Glutamatergic neuron (in vitro differentiated cells): ENCODE data around the gene ALDH3B2. TPM values are rescaled to one million over a fixed set of nuclear protein-coding genes. Genes with fewer than 3 reads are reported as not detected.
A peak's percentile ranks its signal among the peaks of the same experiment; 100 is the strongest.

ENCODE experiments used
- DNase-seq: peaks from one replicate; pipeline ENCODE4 v3.0.0; 2022
- H3K27ac Mint-ChIP-seq: one replicate; pipeline ENCODE4 v1.8.0; 2020; ENCODE audit warnings: mild to moderate bottlenecking, mixed read lengths, inconsistent platforms; ENCODE audit not compliant: unreplicated experiment
- H3K27me3 Mint-ChIP-seq: one replicate; pipeline ENCODE4 v1.8.0; 2020; ENCODE audit warnings: mild to moderate bottlenecking, moderate library complexity, mixed read lengths, inconsistent platforms; ENCODE audit not compliant: unreplicated experiment
- H3K36me3 Mint-ChIP-seq: one replicate; pipeline ENCODE4 v1.8.0; 2020; ENCODE audit warnings: mild to moderate bottlenecking, mixed read lengths, inconsistent platforms; ENCODE audit not compliant: unreplicated experiment
- H3K4me1 Mint-ChIP-seq: one replicate; pipeline ENCODE4 v1.8.0; 2020; ENCODE audit warnings: mild to moderate bottlenecking, low read depth, mixed read lengths, inconsistent platforms; ENCODE audit not compliant: unreplicated experiment
- H3K4me3 Mint-ChIP-seq: one replicate; pipeline ENCODE4 v1.8.0; 2020; ENCODE audit warnings: mild to moderate bottlenecking, mixed read lengths, inconsistent platforms; ENCODE audit not compliant: unreplicated experiment
- H3K9me3 Mint-ChIP-seq: one replicate; pipeline ENCODE4 v1.8.0; 2020; ENCODE audit warnings: mild to moderate bottlenecking, moderate library complexity, mixed read lengths, inconsistent platforms; ENCODE audit not compliant: unreplicated experiment
- total RNA-seq: library from RNA; stranded (reverse); fragmentation: NEBNext Ultra II Directional; extraction: Animal tissue kit (Norgen Biotek cat#: 25700); gene quantifications from one replicate; pipeline ENCODE4 v1.2.1, GENCODE V29; 2021; ENCODE audit not compliant: unreplicated experiment
- TF ChIP-seq, protein P1 (sequence below): fragments of 200-600 bp; sonication (generic); IDR thresholded peaks from one replicate; pipeline ENCODE4 v1.5.0; 2021; ENCODE audit not compliant: partially characterized antibody, unreplicated experiment

The ALDH3B2 gene
- total RNA-seq, 1 donor from 2014 or later, result not detected

DNA sequence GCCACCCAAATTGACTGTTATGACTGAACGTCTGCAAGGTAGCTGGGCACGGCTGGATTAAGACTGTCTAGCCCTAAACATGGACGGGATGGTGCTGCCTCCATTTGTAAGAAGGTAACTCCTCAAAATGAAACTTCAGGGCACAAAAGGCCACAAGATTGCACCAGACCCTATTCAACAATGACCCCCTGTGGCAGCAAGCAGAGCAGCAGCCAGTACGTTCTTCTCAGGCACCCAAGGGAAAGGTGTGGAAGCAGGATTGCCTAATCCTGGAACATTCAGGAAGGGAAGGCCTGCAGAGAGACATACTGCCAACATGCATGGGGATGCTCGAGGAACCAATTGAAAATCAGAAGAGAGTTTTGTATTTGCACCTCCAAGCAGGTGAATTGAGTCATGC is 30.4 kb downstream of the ALDH3B2 start:
- Mint-ChIP-seq H3K9me3 (peaks cover 4% of the 10 kb centered on the region), H3K4me3 (no peak overlapping the region), H3K36me3 (no peaks in the 10 kb centered on the region), H3K27me3 (peaks cover 9% of the 10 kb centered on the region), H3K27ac (no peak overlapping the region), H3K4me1 (peaks cover 3% of the 10 kb centered on the region)
- DNase-seq, result no peak
- TF ChIP-seq, protein P1, sequence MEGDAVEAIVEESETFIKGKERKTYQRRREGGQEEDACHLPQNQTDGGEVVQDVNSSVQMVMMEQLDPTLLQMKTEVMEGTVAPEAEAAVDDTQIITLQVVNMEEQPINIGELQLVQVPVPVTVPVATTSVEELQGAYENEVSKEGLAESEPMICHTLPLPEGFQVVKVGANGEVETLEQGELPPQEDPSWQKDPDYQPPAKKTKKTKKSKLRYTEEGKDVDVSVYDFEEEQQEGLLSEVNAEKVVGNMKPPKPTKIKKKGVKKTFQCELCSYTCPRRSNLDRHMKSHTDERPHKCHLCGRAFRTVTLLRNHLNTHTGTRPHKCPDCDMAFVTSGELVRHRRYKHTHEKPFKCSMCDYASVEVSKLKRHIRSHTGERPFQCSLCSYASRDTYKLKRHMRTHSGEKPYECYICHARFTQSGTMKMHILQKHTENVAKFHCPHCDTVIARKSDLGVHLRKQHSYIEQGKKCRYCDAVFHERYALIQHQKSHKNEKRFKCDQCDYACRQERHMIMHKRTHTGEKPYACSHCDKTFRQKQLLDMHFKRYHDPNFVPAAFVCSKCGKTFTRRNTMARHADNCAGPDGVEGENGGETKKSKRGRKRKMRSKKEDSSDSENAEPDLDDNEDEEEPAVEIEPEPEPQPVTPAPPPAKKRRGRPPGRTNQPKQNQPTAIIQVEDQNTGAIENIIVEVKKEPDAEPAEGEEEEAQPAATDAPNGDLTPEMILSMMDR, result peak; percentile 15

DNA sequence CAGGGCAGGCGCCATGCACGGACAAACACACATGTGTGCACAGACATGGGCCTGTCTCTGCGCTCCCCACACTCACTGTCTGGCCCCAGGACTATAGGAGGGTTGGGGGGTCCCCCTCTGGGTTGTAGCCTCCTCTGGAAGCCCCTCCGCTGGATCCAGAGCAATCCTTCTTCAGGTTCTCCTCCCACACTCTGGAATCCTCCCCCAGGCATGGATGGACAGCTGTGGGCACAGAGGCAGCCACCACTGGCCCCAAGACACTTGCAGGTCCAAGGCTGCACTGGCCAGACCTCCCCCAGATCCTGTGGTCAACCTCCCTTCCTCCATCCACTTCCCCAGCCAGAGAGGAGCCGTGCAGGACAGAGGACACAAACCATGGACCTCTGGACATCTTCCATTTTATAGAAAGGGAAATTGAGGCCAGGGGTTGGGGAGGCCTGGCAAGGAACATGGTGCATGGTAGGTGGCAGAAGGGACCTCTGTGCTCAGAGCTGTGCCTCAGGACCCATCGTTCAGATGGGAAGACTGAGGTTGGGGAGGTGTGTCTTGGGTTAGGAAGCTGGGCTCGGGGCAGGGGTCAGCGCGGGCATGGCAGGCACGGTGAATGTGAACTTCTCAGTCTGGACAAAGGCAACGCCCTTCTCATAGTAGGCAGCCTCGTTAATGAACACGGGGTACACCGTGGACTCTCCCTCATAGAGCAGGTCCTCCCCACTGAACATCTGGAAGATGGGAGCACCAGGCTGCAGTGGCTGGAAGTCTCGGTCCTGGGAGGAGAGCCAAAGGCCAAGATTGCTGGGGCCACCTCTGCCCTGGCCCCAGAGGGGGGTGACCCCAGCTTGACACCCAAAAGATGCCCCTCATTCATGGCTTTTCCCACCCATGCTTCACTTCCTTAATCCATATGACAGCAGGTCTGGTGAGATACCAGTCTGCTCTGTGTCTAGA is 32.0 kb downstream of the ALDH3B2 start:
- H3K4me1 Mint-ChIP-seq, result peaks cover 3% of the 10 kb centered on the region
- H3K27me3 Mint-ChIP-seq, result peaks cover 6% of the 10 kb centered on the region
- peaks cover 4% of the 10 kb centered on the region for H3K9me3 Mint-ChIP-seq
- no peaks in the 10 kb centered on the region for H3K36me3 Mint-ChIP-seq
- DNase-seq, result no peak
- TF ChIP-seq, protein P1, result no peak
- no peak overlapping the region for H3K27ac Mint-ChIP-seq
- no peak overlapping the region for H3K4me3 Mint-ChIP-seq

DNA sequence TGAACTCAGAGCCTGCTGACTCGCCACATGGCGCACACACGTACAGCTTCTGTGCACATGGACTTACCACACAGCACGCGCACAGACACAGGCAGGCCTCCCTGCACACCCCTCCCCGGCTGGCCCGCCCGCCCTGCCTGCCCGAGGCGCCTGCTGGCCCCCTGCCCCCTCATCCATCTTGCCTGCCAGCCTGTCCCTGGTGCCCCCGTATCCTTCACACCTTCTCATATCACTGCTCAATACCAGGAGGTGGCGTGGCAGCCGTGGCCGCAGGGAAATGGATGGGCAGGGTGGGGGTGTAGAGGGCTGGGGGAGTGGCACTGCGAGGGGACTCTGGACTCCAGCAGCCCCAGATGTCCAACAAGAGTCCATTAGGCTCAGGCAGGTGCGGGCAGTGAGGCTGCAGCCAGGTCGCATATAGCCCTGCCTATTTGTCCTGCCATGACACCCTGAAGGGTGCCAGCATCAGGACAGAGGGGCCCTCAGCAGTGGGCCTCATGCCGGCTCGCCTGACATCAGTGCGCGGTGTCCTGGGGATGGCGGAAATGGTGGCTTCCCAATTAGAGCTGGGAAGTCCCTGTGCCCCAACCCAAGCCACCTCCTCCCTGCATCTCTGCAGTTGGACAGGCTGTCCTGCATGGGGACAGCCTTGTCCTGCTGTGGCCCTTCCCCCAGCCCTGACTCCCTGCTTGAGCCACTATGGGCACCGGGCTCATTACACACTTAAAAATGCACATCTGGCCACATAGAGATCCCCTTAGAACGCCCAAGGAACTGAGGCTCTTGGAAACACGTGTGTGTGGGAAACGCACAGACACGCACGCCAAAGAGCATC is 32.9 kb downstream of the ALDH3B2 start:
- Mint-ChIP-seq H3K27me3 (peaks cover 6% of the 10 kb centered on the region), H3K27ac (no peak overlapping the region), H3K9me3 (peaks cover 4% of the 10 kb centered on the region), H3K4me3 (no peak overlapping the region), H3K4me1 (no peaks in the 10 kb centered on the region), H3K36me3 (no peaks in the 10 kb centered on the region)
- TF ChIP-seq, protein P1, result no peak
- DNase-seq, result no peak

DNA sequence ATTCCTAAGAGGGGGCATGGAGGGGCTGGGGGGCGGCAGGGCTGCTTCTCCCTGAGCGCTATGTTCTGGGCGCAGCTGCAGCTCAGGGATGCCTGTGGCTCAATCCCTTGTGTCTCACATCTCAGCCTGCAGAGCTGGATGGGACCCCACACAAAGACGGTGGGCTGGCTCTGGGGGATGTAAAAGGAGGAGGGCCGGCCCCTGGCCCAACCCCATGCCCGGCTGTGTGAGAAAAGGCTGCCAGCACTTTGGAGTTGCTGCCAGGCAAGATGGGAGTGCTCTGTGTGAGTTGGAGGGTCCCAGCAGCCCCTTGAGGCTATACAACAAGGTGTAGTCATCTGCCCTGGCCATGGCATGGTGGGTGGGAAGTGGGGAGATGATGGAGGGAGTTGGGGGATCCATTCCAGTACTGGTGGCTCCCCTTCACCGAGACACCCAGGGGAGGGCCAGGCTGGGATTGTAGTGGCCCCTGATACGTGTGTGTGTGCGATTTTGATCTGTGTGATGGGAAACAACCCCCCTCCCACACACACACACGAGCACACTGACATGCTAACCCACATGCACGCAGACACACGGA is 33.6 kb downstream of the ALDH3B2 start:
- Mint-ChIP-seq H3K9me3 (peaks cover 4% of the 10 kb centered on the region), H3K4me1 (no peaks in the 10 kb centered on the region), H3K27ac (no peak overlapping the region), H3K27me3 (peaks cover 3% of the 10 kb centered on the region), H3K4me3 (no peak overlapping the region), H3K36me3 (no peaks in the 10 kb centered on the region)
- TF ChIP-seq, protein P1, result no peak
- DNase-seq, result no peak
